ENCODE results near the gene NOX3.
"Not testable (repeated sequence)": the region's sequence is repeated elsewhere in the genome, so short reads cannot be mapped to it uniquely, and the experiment has no call there.

Gene NOX3

DNA sequence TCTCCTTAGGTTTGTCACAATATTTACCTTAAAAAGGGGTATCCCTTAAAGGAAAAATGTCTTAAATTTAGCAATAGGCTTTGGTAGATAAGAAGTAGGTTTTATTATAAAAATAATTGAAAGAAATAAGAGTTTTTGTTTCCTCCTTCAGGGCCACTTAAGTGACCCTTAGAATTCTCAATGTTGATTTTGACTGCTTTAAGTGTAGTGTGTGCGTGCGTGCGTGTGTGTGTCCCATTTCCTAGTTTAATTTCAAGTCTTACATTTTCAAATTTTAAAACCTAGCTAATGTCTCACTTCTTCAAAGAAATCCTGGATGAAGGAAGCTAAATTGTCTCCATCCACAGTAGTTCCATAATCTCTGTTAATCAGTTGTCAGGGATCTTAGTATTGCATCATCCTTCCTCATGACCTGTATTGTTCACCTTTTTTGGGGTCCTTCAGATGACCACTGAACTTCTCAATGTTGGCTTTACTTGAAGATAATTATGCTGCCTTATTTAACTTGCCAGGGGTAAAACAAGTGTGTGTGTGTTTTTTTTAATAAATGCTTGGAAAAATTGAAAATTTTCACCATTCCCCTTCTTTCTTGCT is 90.7 kb downstream of the NOX3 start:
- Histone ChIP-seq H3K79me2 (ENCODE audit: insufficient read depth, low read length) (no peaks in the 10 kb centered on the region), H3K27me3 (ENCODE audit: insufficient read depth, low read length, poor library complexity) (no peaks in the 10 kb centered on the region), H3K4me3 (ENCODE audit: low read depth in 1 of 2, low read length in 2 of 2) (no peak overlapping the region), H3K27ac (ENCODE audit: low read length) (no peak overlapping the region), H3K9ac (ENCODE audit: low read depth, low read length) (no peak overlapping the region), H3K4me1 (ENCODE audit: insufficient read depth, low read length) (no peaks in the 10 kb centered on the region), H4K20me1 (ENCODE audit: insufficient read depth, low read length) (no peaks in the 10 kb centered on the region), H3K36me3 (ENCODE audit: insufficient read depth, low read length) (no peaks in the 10 kb centered on the region), H3K4me2 (ENCODE audit: insufficient read depth, low read length) (no peak overlapping the region), H2AFZ (ENCODE audit: low read depth, low read length) (no peak overlapping the region), H3K9me3 (ENCODE audit: insufficient read depth, low read length, severe bottlenecking) (no peaks in the 10 kb centered on the region)
- TF ChIP-seq, protein P1, sequence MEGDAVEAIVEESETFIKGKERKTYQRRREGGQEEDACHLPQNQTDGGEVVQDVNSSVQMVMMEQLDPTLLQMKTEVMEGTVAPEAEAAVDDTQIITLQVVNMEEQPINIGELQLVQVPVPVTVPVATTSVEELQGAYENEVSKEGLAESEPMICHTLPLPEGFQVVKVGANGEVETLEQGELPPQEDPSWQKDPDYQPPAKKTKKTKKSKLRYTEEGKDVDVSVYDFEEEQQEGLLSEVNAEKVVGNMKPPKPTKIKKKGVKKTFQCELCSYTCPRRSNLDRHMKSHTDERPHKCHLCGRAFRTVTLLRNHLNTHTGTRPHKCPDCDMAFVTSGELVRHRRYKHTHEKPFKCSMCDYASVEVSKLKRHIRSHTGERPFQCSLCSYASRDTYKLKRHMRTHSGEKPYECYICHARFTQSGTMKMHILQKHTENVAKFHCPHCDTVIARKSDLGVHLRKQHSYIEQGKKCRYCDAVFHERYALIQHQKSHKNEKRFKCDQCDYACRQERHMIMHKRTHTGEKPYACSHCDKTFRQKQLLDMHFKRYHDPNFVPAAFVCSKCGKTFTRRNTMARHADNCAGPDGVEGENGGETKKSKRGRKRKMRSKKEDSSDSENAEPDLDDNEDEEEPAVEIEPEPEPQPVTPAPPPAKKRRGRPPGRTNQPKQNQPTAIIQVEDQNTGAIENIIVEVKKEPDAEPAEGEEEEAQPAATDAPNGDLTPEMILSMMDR (IDR thresholded peaks at IDR 0.05; ENCODE audit: borderline replicate concordance, extremely low read depth, low read length, poor library complexity, severe bottlenecking), result no peak
- TF ChIP-seq EZH2 (IDR thresholded peaks at IDR 0.05; ENCODE audit: borderline replicate concordance, low read depth, low read length, severe bottlenecking), result no peak
- ATAC-seq (ENCODE audit: insufficient read depth, low read depth), result no peak
- DNase-seq, result no peak

DNA sequence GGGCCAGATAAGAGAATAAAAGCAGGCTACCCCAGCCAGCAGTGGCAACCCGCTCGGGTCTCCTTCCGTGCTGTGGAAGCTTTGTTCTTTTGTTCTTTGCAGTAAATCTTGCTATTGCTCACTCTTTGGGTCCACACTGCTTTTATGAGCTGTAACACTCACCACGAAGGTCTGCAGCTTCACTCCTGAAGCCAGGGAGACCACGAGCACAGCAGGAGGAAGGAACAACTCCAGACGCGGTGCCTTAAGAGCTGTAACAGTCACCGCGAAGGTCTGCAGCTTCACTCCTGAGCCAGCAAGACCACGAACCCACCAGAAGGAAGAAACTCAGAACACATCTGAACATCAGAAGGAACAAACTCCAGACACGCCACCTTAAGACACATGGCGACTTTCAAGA is 91.6 kb downstream of the NOX3 start:
- not testable (repeated sequence) for H4K20me1 ChIP-seq (ENCODE audit: insufficient read depth, low read length); H3K36me3 ChIP-seq (ENCODE audit: insufficient read depth, low read length); H3K9me3 ChIP-seq (ENCODE audit: insufficient read depth, low read length, severe bottlenecking); H3K27me3 ChIP-seq (ENCODE audit: insufficient read depth, low read length, poor library complexity); H3K27ac ChIP-seq (ENCODE audit: low read length); H3K79me2 ChIP-seq (ENCODE audit: insufficient read depth, low read length); DNase-seq; H3K4me1 ChIP-seq (ENCODE audit: insufficient read depth, low read length); H3K4me2 ChIP-seq (ENCODE audit: insufficient read depth, low read length); H3K4me3 ChIP-seq (ENCODE audit: low read depth in 1 of 2, low read length in 2 of 2); H2AFZ ChIP-seq (ENCODE audit: low read depth, low read length); H3K9ac ChIP-seq (ENCODE audit: low read depth, low read length); ATAC-seq (ENCODE audit: insufficient read depth, low read depth)

DNA sequence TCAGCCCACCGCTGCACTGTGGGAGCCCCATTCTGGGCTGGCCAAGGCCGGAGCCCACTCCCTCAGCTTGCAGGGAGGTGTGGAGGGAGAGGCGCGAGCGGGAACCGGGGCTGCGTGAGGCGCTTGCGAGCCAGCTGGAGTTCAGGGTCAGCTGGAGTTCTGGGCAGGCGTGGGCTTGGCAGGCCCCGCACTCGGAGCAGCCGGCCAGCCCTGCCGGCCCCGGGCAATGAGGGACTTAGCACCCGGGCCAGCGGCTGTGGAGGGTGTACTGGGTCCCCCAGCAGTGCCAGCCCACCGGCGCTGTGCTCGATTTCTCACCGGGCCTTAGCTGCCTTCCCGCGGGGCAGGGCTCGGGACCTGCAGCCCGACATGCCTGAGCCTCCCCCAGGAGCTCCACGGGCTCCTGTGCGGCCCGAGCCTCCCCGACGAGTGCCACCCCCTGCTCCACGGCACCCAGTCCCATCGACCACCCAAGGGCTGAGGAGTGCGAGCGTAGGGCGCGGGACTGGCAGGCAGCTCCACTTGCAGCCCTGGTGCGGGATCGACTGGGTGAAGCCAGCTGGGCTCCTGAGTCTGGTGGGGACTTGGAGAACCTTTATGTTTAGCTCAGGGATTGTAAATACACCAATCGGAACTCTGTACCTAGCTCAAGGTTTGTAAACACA is 92.5 kb downstream of the NOX3 start:
- not testable (repeated sequence) for H3K4me3 ChIP-seq (ENCODE audit: low read depth in 1 of 2, low read length in 2 of 2); DNase-seq; H3K36me3 ChIP-seq (ENCODE audit: insufficient read depth, low read length); H4K20me1 ChIP-seq (ENCODE audit: insufficient read depth, low read length); H3K4me1 ChIP-seq (ENCODE audit: insufficient read depth, low read length); H3K4me2 ChIP-seq (ENCODE audit: insufficient read depth, low read length); H3K27ac ChIP-seq (ENCODE audit: low read length); H3K9me3 ChIP-seq (ENCODE audit: insufficient read depth, low read length, severe bottlenecking); H3K9ac ChIP-seq (ENCODE audit: low read depth, low read length); H3K27me3 ChIP-seq (ENCODE audit: insufficient read depth, low read length, poor library complexity); ATAC-seq (ENCODE audit: insufficient read depth, low read depth); H3K79me2 ChIP-seq (ENCODE audit: insufficient read depth, low read length); H2AFZ ChIP-seq (ENCODE audit: low read depth, low read length)

DNA sequence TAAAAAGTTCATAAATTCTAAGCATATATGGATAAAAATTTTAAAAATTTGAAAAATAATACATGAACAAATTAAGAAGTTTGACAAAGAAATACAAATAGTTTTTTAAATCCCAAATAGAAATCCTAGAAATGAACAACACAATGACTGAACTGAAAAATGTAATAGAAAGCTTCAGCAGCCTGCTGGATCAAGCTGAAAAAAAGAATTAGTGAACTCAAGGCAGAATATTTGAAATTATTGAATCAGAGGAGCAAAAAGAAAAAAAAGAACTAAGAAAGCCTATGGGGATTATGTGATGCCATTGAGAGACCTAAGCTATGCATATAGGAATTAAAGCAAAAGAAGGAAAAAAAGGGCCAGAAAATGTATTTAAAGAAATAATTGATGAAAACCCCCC is 101.5 kb downstream of the NOX3 start:
- H3K27me3 ChIP-seq (ENCODE audit: insufficient read depth, low read length, poor library complexity), result no peaks in the 10 kb centered on the region
- H3K4me3 ChIP-seq (ENCODE audit: low read depth in 1 of 2, low read length in 2 of 2), result no peak overlapping the region
- peaks cover 17% of the 10 kb centered on the region for H3K9me3 ChIP-seq (ENCODE audit: insufficient read depth, low read length, severe bottlenecking)
- H4K20me1 ChIP-seq (ENCODE audit: insufficient read depth, low read length), result no peaks in the 10 kb centered on the region
- no peak overlapping the region for H3K4me2 ChIP-seq (ENCODE audit: insufficient read depth, low read length)
- no peak overlapping the region for H3K9ac ChIP-seq (ENCODE audit: low read depth, low read length)
- H3K27ac ChIP-seq (ENCODE audit: low read length), result no peak overlapping the region
- H3K36me3 ChIP-seq (ENCODE audit: insufficient read depth, low read length), result no peaks in the 10 kb centered on the region
- TF ChIP-seq, protein P1 (IDR thresholded peaks at IDR 0.05; ENCODE audit: borderline replicate concordance, extremely low read depth, low read length, poor library complexity, severe bottlenecking), result no peak
- no peak for TF ChIP-seq EZH2 (IDR thresholded peaks at IDR 0.05; ENCODE audit: borderline replicate concordance, low read depth, low read length, severe bottlenecking)
- no peak overlapping the region for H2AFZ ChIP-seq (ENCODE audit: low read depth, low read length)
- no peaks in the 10 kb centered on the region for H3K4me1 ChIP-seq (ENCODE audit: insufficient read depth, low read length)
- ATAC-seq (ENCODE audit: insufficient read depth, low read depth) (no peak), DNase-seq (no peak)
- no peaks in the 10 kb centered on the region for H3K79me2 ChIP-seq (ENCODE audit: insufficient read depth, low read length)

All from DND-41 (cell line).